HCT116 (cell line): ENCODE results near the gene PRIM1. TPM values are rescaled to one million over a fixed set of nuclear protein-coding genes. Genes with fewer than 3 reads are reported as not detected.
"Not testable (repeated sequence)": the region's sequence is repeated elsewhere in the genome, so short reads cannot be mapped to it uniquely, and the experiment has no call there.

Source experiments
- ATAC-seq: fragments of 200-7000 bp; cut with Tn5 transposase; 2 replicates; pipeline ENCODE4 v1.9.1; 2020; ENCODE audit warnings: mild to moderate bottlenecking, moderate library complexity
- BruUV-seq: library from RNA; stranded (reverse); fragments of 400-500 nt; replicated peaks from 2 replicates; lab custom pipeline; 2021; lab: Mats Ljungman, UMichigan
- CTCF ChIA-PET: fragments of 300-600 bp; sonication (Branson Sonifier 250); formaldehyde crosslinking; loops from one replicate; lab custom pipeline; 2021; ENCODE audit warnings: antibody characterized with exemption; lab: Charles Lee
- POLR2A ChIA-PET: fragments of 300-600, 350-600 bp; sonication (Branson Sonifier 250); formaldehyde crosslinking; loops from one replicate; lab custom pipeline; 2021; ENCODE audit warnings: antibody characterized with exemption; lab: Charles Lee
- RAD21 ChIA-PET, 2 experiments: fragments of 300-600 bp; sonication (Branson Sonifier 250); formaldehyde crosslinking; loops; one replicate each; lab custom pipeline; 2023; ENCODE audit warnings: low total read pairs in 2 of 2; ENCODE audit not compliant: uncharacterized antibody in 2 of 2, unreplicated experiment in 2 of 2, low non-redundant PET in 1 of 2; lab: Charles Lee
- DNase-seq: peaks from one replicate; pipeline ENCODE4 v3.0.0-alpha.2; 2010; ENCODE audit warnings: low read depth, low spot score
- H2AFZ ChIP-seq: fragments of 200-600 bp; shearing (Covaris generic), sonication (generic); 2 replicates; pipeline ENCODE4 v1.6.1; 2017; ENCODE audit warnings: low read depth, mixed run types, mixed read lengths, antibody characterized with exemption, low read length; ENCODE audit not compliant: poor library complexity, severe bottlenecking
- H3K27ac ChIP-seq: 2 replicates; pipeline ENCODE4 v1.5.1; 2012; ENCODE audit warnings: low read depth, low read length
- H3K27me3 ChIP-seq: fragments of 200-600 bp; sonication (generic); 2 replicates; pipeline ENCODE4 v1.6.1; 2016; ENCODE audit warnings: mixed run types, low read length, mixed read lengths; ENCODE audit not compliant: insufficient read depth
- H3K36me3 ChIP-seq, 2 experiments: fragments of 200-500 bp in 1 of 2; fragments of 200-600 bp in 1 of 2; sonication (Bioruptor generic) in 1 of 2; sonication (generic) in 1 of 2; 2 replicates each; pipeline versions ENCODE4 v1.5.1 to v1.6.1; 2014 to 2016; ENCODE audit warnings: low read length in 2 of 2, inconsistent platforms in 1 of 2, mixed read lengths in 1 of 2, mixed run types in 1 of 2; ENCODE audit not compliant: insufficient read depth in 2 of 2, control insufficient read depth in 1 of 2
- H3K4me1 ChIP-seq, 2 experiments: fragments of 200-600 bp in 1 of 2; sonication (generic) in 1 of 2; 2 replicates each; pipeline versions ENCODE4 v1.5.1 to v1.6.1; 2012 to 2017; ENCODE audit warnings: low read length in 2 of 2, inconsistent platforms in 1 of 2, mild to moderate bottlenecking in 1 of 2, mixed read lengths in 1 of 2, mixed run types in 1 of 2, moderate library complexity in 1 of 2; ENCODE audit not compliant: insufficient read depth in 2 of 2, control insufficient read depth in 1 of 2
- H3K4me2 ChIP-seq: fragments of 200-600 bp; sonication (generic); 2 replicates; pipeline ENCODE4 v1.6.1; 2017; ENCODE audit warnings: mixed run types, low read length, mixed read lengths
- H3K4me3 ChIP-seq, 2 experiments: fragments of 200-600 bp in 1 of 2; sonication (generic) in 1 of 2; replicated peaks in 1 of 2; 2 replicates each; pipeline ENCODE4 v1.5.1; 2011 to 2016; ENCODE audit warnings: low read length in 2 of 2, control low read depth in 1 of 2, low read depth in 1 of 2, mild to moderate bottlenecking in 1 of 2, mixed read lengths in 1 of 2, mixed run types in 1 of 2
- H3K79me2 ChIP-seq: fragments of 200-600 bp; sonication (generic); 2 replicates; pipeline ENCODE4 v1.6.1; 2017; ENCODE audit warnings: mild to moderate bottlenecking, mixed run types, low read length, moderate library complexity, mixed read lengths; ENCODE audit not compliant: insufficient read depth
- H3K9ac ChIP-seq: fragments of 200-600 bp; sonication (generic); 2 replicates; pipeline ENCODE4 v1.6.1; 2016; ENCODE audit warnings: low read length, mixed read lengths
- H3K9me2 ChIP-seq: fragments of 200-600 bp; sonication (generic), shearing (Covaris generic); 2 replicates; pipeline ENCODE4 v1.6.1; 2017; ENCODE audit warnings: mixed run types, mild to moderate bottlenecking, moderate library complexity; ENCODE audit not compliant: insufficient read depth
- H3K9me3 ChIP-seq, 2 experiments: fragments of 200-500 bp in 1 of 2; fragments of 200-600 bp in 1 of 2; sonication (Bioruptor generic) in 1 of 2; sonication (generic) in 1 of 2; 2 replicates each; pipeline ENCODE4 v1.6.1; 2014 to 2017; ENCODE audit warnings: low read length in 2 of 2, mixed read lengths in 2 of 2, inconsistent platforms in 1 of 2, low read depth in 1 of 2, mild to moderate bottlenecking in 1 of 2, mixed run types in 1 of 2, moderate library complexity in 1 of 2; ENCODE audit not compliant: control insufficient read depth in 1 of 2, insufficient read depth in 1 of 2
- H4K20me1 ChIP-seq: fragments of 200-600 bp; sonication (generic), shearing (Covaris generic); 2 replicates; pipeline ENCODE4 v1.6.1; 2017; ENCODE audit warnings: mixed run types, mild to moderate bottlenecking, moderate library complexity; ENCODE audit not compliant: insufficient read depth
- ATF3 ChIP-seq: IDR thresholded peaks from 2 replicates; pipeline ENCODE4 v1.6.1; 2012
- CBX3 ChIP-seq: IDR thresholded peaks from 2 replicates; pipeline ENCODE4 v1.6.1; 2012; ENCODE audit warnings: low read depth
- CEBPB ChIP-seq: IDR thresholded peaks from 2 replicates; pipeline ENCODE4 v1.6.1; 2012; ENCODE audit warnings: low read depth
- CTCF ChIP-seq, 3 experiments: fragments of 200-600 bp in 1 of 3; sonication (generic) in 1 of 3; IDR thresholded peaks in 2 of 3; conservative IDR thresholded peaks in 1 of 3; 2 replicates each; pipeline ENCODE4 v1.5.1; 2012 to 2017; ENCODE audit warnings: low read depth in 2 of 3, low read length in 2 of 3, antibody characterized with exemption in 1 of 3, borderline replicate concordance in 1 of 3, control low read depth in 1 of 3, mild to moderate bottlenecking in 1 of 3, mixed read lengths in 1 of 3, mixed run types in 1 of 3, moderate library complexity in 1 of 3; ENCODE audit not compliant: insufficient read depth in 1 of 3
- ELF1 ChIP-seq: IDR thresholded peaks from 2 replicates; pipeline ENCODE4 v1.6.1; 2012; ENCODE audit warnings: low read depth, borderline replicate concordance
- EZH2phosphoT487 ChIP-seq: fragments of 200-600 bp; IDR thresholded peaks from 2 replicates; pipeline ENCODE4 v1.6.1; 2018; ENCODE audit warnings: antibody characterized with exemption, borderline replicate concordance
- FOSL1 ChIP-seq: IDR thresholded peaks from 2 replicates; pipeline ENCODE4 v1.6.1; 2012; ENCODE audit warnings: low read depth
- JUND ChIP-seq: IDR thresholded peaks from 2 replicates; pipeline ENCODE4 v1.6.1; 2012
- SP1 ChIP-seq: IDR thresholded peaks from 2 replicates; pipeline ENCODE4 v1.6.1; 2012; ENCODE audit warnings: low read depth
- SRF ChIP-seq: IDR thresholded peaks from 2 replicates; pipeline ENCODE4 v1.6.1; 2012; ENCODE audit warnings: low read depth
- TCF7L2 ChIP-seq: IDR thresholded peaks from 2 replicates; pipeline ENCODE4 v1.7.0; 2011; ENCODE audit warnings: borderline replicate concordance, inconsistent platforms; ENCODE audit not compliant: insufficient read depth, insufficient read length; ENCODE audit errors: extremely low read depth
- ZNF274 ChIP-seq: fragments of 200-500 bp; sonication (Bioruptor generic); IDR thresholded peaks from 2 replicates; pipeline ENCODE4 v1.6.1; 2014; ENCODE audit warnings: mild to moderate bottlenecking, low read depth, low read length, inconsistent platforms
- intact Hi-C: fragments of 100-400 bp; cut with micrococcal nuclease; formaldehyde crosslinking; loops from 2 replicates; pipeline ENCODE4 v1.10.0; 2022
- total RNA-seq: library from RNA; stranded (reverse); gene quantifications from one replicate; pipeline ENCODE4 v1.2.1, GENCODE V29; 2021; ENCODE audit not compliant: unreplicated experiment

PRIM1 gene
- total RNA-seq, 1 experiment from 2014 or later, result 53.3 TPM

DNA sequence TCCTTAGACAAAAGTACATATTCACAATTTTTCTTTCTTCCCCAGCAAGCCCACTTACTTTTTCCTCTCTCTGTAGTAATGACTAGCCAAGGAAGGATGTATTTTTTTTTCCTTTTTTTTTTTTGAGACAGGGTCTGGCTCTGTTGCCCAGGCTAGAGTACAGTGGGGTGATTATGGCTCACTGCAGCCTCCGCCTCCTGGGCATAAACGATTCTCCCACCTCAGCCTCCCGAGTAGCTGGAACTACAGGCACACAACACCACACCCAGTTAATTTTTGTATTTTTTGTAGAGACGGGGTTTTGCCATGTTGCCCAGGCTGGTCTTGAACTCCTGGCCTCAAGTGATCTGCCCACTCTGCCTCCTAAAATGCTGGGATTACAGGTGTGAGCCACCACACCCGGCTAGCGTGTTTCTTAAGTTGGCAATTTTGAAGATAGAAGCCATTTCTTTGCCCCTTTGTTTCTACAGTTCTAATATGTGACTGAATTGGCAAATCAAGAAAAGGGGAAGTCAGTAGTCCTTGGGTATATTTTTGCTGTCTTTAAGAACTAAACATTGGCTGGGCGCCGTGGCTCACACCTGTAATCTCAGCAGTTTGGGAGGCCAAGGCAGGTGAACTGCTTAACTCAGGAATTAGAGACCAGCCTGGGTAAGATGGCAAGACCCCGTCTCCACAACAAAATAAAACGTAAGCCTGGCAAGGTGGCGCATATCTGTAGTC lies 23.8 kb downstream of the PRIM1 start:
- POLR2A ChIA-PET, result no interaction called here
- TF ChIP-seq ELF1, result no peak
- no peak for TF ChIP-seq JUND
- no peak for TF ChIP-seq ATF3
- no peak for TF ChIP-seq SP1
- no peak for TF ChIP-seq CEBPB
- no peak for TF ChIP-seq EZH2phosphoT487
- no peak for TF ChIP-seq SRF
- no peak for TF ChIP-seq TCF7L2
- no peak for TF ChIP-seq CBX3
- no peak for TF ChIP-seq ZNF274
- no peak for TF ChIP-seq FOSL1
- TF ChIP-seq CTCF (IDR thresholded peaks at IDR 0.05 in 2 of 3, conservative IDR thresholded peaks at IDR 0.05 in 1 of 3; ENCODE audit: borderline replicate concordance in 1 of 3, insufficient read depth in 1 of 3, low read depth in 2 of 3, low read length in 2 of 3), result no peak
- H3K4me1 ChIP-seq, result peaks cover 6 to 17% of the 10 kb centered on the region in 2 experiments; a peak in 3 of 4 replicates
- H2AFZ ChIP-seq, result no peak overlapping the region
- H3K4me2 ChIP-seq, result no peak overlapping the region
- DNase-seq (no peak), ATAC-seq (no peak)
- H3K9ac ChIP-seq, result no peak overlapping the region
- H3K27me3 ChIP-seq, result no peaks in the 10 kb centered on the region
- intact Hi-C loops, result no loop called here
- H3K9me3 ChIP-seq, result no peaks in the 10 kb centered on the region
- H3K9me2 ChIP-seq, result no peaks in the 10 kb centered on the region
- no peak overlapping the region for H3K4me3 ChIP-seq
- no peaks in the 10 kb centered on the region for H4K20me1 ChIP-seq
- no TSS peak for BruUV-seq
- CTCF ChIA-PET, result no interaction called here
- H3K79me2 ChIP-seq, result peaks cover 18% of the 10 kb centered on the region
- H3K27ac ChIP-seq, result no peak overlapping the region
- RAD21 ChIA-PET, result no interaction called here
- H3K36me3 ChIP-seq, result peaks cover 6 to 20% of the 10 kb centered on the region in 2 experiments

GRCh38 chr12:56726196-56726675 lies 25.9 kb downstream of the PRIM1 start:
- H3K9me3 ChIP-seq, DNase-seq, BruUV-seq, H3K9me2 ChIP-seq, RAD21 ChIA-PET, H2AFZ ChIP-seq, intact Hi-C loops, ATAC-seq, H3K27me3 ChIP-seq: not testable (repeated sequence)
- H3K36me3 ChIP-seq, result peaks cover 11 to 40% of the 10 kb centered on the region in 2 experiments; a peak in 3 of 4 replicates
- H3K4me2 ChIP-seq, result peak overlapping the region; percentile 85
- POLR2A ChIA-PET, result interaction anchor here (0.9 to 1.9 kb wide), 9 partner anchors 8 to 392 kb away, joined by 3 to 31 read pairs (median 6); partner anchors contain the start of gene PTGES3
- H3K9ac ChIP-seq, result peak overlapping the region; percentile 99
- peak overlapping the region; percentile 92 to 99; a peak in 3 of 4 replicates for H3K4me3 ChIP-seq
- peaks cover 21 to 38% of the 10 kb centered on the region in 2 experiments; a peak in 3 of 4 replicates for H3K4me1 ChIP-seq
- H4K20me1 ChIP-seq, result peaks cover 17% of the 10 kb centered on the region; the same call in 1 of the 2 replicates
- H3K79me2 ChIP-seq, result peaks cover 39% of the 10 kb centered on the region
- peak overlapping the region; percentile 91 for H3K27ac ChIP-seq
- CTCF ChIA-PET, result interaction anchor here (0.9 kb wide), 1 partner anchor 30 kb away, joined by 3 read pairs; no protein-coding TSS in a partner anchor
